VCaP (cell line): ENCODE measurements around the gene TRIM38.

ENCODE experiments used
- H3K27ac ChIP-seq: fragments of 450-650 bp; 2 replicates; pipeline ENCODE4 v1.5.1; 2017
- CTCF ChIP-seq: fragments of 450-650 bp; conservative IDR thresholded peaks from 2 replicates; pipeline ENCODE4 v1.5.1; 2017; ENCODE audit warnings: mild to moderate bottlenecking, moderate library complexity

The TRIM38 gene

GRCh38 chr6:25921525-25922203, 40.9 kb upstream of the TRIM38 start:
- no peak for TF ChIP-seq CTCF

GRCh38 chr6:25922301-25922700, 40.3 kb upstream of the TRIM38 start:
- no peak for TF ChIP-seq CTCF
- peak overlapping the region; percentile 48 for H3K27ac ChIP-seq

More at GRCh38 chr6:25921525-25922203, 40.9 kb upstream of the TRIM38 start:
- peak overlapping the region; percentile 48 for H3K27ac ChIP-seq

DNA sequence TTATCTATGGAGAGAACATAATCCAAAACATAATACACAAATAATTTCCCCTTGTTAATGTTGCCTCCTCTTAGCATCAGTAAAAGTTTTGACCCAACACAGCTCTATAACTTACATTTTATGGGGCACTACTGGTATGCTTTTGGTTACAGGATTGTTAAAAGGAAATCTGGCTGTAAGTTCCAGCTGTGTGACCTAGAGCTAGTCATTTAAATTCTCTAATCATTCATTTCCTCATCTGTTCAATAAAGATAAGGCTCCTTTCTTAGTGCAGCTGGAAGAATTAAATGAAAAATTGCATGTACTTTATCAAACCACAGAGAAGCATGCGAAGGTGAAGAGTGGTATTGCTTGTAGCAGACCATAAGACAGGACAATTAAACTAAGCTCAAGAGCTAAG, 36.7 kb upstream of the TRIM38 start:
- no peak for TF ChIP-seq CTCF
- peak overlapping the region; percentile 94 for H3K27ac ChIP-seq

DNA sequence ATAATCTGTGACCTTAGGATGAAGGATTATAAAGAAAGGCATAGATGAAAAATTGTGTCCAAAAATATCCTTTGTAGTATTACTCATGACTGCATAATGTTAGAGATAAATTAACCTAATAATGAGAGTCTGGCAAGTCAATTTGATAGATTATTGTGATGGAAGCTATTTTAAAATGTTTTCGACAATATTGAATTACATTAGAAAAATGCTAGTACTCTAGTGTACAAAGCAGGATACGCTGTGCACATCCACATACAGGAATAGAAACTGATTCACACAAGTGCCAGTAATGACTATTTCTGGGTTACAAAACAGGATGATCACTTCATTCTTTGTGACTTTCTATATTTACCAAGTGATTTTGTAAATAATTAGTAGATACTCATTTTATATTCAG, 35.4 kb upstream of the TRIM38 start:
- no peak for TF ChIP-seq CTCF

GRCh38 chr6:25927756-25928216, 34.8 kb upstream of the TRIM38 start:
- no peak for TF ChIP-seq CTCF
- peak overlapping the region; percentile 94 for H3K27ac ChIP-seq

More for the DNA sequence above, 35.4 kb upstream of the TRIM38 start:
- H3K27ac ChIP-seq, result peak overlapping the region; percentile 94

DNA sequence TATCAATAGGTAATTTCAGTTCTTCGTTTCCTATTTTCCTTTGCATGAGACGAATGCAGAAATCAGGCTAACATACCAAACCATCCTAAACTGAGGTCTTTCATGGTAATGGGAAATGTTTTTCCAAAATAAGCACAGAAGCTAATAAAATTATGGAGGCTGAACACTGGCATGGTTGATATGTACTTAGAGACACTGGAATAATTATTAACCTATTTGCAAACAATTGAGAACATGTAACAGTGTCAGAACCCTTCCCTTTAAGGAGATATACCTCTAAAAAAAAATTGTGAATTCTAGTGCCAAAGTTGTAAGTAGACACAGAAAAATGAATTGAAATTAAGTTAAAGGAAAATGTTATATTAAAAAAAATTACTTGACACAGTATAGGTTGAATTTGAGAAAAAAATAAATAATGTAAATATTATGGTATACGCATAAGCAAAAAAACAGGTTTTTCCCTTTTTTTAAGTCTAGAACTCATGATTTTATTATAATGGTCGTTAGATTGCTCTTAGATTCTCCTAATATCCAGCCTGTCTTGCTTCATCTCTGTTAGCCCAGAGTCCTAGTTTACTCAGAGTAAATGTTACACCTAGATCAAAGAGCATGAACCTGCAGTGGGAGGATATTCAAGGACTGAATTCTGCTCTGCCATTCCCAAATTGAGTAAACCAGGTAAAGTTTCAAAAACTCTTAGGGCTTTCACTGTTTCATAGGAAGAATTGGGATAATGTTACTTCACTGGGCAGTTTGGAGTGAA, 33.9 kb upstream of the TRIM38 start:
- TF ChIP-seq CTCF, result no peak
- peak overlapping the region; percentile 94 for H3K27ac ChIP-seq

DNA sequence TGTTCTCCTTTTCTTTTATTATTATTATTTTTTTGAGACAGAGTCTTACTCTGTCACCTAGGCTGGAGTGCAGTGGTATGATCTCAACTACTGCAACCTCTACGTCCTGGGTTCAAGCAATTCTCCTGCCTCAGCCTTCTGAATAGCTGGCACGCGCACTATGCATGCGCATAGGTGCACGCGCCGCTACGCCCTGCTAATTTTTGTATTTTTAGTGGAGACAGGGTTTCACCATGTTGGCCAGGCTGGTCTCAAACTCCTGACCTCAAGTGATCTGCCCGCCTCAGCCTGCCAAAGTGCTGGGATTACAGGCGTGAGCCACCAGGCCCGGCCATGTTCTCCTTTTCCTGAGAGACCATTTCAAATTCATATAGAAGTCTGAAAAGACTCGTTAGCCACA, 32.8 kb upstream of the TRIM38 start:
- H3K27ac ChIP-seq, result peak overlapping the region; percentile 94
